ENCODE measurements around the gene SLFN14. TPM values are rescaled to one million over a fixed set of nuclear protein-coding genes. Genes with fewer than 3 reads are reported as not detected.

SLFN14 gene
- total and polyA plus RNA-seq, 7 donors, result 0.01 to 0.12 TPM; not detected in 5

DNA sequence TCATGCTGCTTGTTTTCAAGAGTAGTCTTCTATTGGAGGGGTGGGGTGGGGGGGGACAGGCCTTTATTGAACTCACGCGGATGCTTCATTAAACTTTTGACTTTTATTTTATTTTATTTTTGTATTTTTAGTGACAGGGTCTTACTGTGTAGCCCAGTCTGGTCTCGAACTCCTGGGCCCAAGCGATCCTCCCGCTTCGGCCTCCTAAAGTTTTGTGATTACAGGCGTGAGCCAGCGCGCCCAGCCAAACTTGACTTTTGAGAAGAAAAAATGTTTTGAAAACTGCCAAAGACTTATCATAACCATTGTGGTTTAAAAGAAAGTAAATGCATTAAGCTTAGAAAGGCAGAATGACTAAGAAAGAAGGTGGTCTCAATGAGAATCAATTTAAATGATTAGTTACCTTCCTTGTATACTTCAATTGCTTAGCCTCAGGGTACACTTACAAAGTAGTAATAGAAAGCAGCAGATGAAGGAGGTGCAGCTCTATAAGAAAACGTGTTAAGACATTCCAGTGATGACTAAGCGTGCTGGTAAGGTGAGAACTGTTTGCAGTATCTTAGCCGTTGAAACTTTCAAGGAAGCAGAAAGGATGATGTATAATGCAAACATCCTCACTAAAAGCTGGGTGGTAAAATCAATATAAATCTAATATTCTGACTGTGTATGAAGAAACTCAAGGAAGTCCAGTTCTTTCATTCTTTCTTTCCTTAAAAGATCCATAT is 27.7 kb upstream of the SLFN14 start:
- Histone ChIP-seq H3K9me3 (no peaks in the 10 kb centered on the region), H3K4me3 (peak overlapping the region; percentile 74), H3K27me3 (ENCODE audit: insufficient read depth in 3 of 3, low read length in 2 of 3) (no peaks in the 10 kb centered on the region), H3K4me1 (peaks cover 16% of the 10 kb centered on the region), H3K27ac (peak overlapping the region; percentile 93), H3K36me3 (ENCODE audit: insufficient read depth in 1 of 2, low read depth in 1 of 2) (no peaks in the 10 kb centered on the region)
- no peak for TF ChIP-seq CTCF (IDR thresholded peaks at IDR 0.05)
- 68 to 72% (median 71%) methylated on average over 12 of the region's 12 CpGs for WGBS, 3 donors
- ATAC-seq (peak in 3 of 4 donors; percentile 43 to 53 (median 51)), DNase-seq (no peak)
- intact Hi-C loops (cut with DNase I), result loop anchor here in 1 of 2 donors (5.0 kb wide), 1 partner anchor 224 kb away; no protein-coding TSS in a partner anchor

DNA sequence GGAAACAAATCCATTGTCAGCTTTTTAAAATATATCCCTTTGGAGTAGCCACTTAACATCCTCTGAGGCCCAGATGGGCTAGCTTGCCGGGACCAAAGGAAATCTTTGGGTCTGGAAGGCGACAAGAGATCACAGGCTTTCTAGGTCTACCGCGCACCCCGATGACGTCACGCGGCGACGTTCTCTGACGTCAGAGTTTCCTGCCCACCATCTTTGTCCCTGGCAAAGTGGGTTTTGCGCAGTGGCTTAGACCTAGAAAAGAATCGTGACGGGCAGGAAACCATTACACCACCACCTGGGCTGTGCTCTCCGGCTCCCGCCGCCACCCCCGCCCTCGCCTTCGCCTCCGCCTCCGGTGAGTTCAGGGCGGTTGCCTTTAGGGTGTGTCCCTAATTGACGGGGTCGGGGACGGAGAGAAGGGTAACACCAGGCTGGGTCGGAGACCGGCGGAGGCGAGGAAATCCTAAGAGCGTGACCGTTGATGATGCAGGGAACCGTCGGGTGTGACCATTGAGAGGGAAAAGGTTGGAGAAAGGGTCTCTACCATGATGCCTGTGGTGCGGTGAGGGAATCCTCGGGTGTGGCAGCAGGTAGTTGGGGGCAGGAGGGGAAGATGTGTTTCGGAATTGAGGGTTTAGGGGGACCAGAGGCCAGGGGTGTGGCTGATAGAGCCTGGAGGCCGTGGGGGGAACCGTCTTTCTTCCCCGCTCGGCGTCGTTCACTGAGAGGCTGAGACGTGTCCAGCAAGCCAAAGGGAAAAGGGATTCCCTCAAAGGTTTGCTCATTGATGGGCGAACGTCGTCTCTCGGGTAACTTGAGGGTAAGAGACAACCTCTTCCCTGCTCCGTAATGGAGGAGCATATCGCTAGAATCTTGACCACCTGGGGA is 26.7 kb upstream of the SLFN14 start, which contains the start of gene AP2B1:
AP2B1 (plus strand) TSS at position 249 of the 888 bp plus-strand sequence. CDS start 6,709 bp downstream, outside the sequence.
- 0 to 1% (median 0%) methylated on average over 49 to 50 of the region's 50 CpGs for WGBS, 3 donors
- DNase-seq (peak; percentile 91 to 96), ATAC-seq (peak; percentile 95 to 97 (median 96))
- intact Hi-C loops (cut with DNase I), result loop anchor here in 1 of 2 donors (1.0 to 5.0 kb wide), 2 partner anchors 9 to 225 kb away; partner anchors contain the start of gene PEX12
- Histone ChIP-seq H3K27ac (peak within 1 kb of the TSS; percentile 93), H3K27me3 (ENCODE audit: insufficient read depth in 3 of 3, low read length in 2 of 3) (no peaks in the 10 kb centered on the region), H3K9me3 (no peaks in the 10 kb centered on the region), H3K4me3 (peak within 1 kb of the TSS; percentile 74), H3K36me3 (ENCODE audit: insufficient read depth in 1 of 2, low read depth in 1 of 2) (no peaks in the 10 kb centered on the region), H3K4me1 (peaks cover 16% of the 10 kb centered on the region)
- TF ChIP-seq CTCF (IDR thresholded peaks at IDR 0.05), result no peak

DNA sequence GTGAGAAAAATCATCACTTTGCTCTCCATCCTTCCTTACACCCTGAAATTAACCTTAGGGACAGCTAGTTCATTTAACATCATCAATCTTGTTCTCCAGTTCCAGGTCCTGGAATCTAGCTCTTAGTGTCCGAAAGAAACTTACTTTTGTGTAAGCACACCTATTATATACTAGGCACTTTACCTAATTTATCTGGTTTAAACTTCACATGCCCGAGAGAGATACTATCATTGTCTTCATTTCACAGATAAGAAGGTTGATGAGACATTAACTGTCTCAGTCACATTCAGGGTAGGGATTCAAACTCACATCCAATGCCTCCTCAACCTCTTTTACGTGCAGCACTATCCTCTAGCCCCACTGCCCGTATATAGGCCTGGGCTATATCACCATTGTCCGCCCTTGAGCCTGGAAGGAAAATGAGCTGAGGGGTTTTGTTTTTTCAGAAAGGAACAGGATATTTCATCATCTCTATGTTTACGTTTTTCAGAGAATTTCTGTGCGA is 26.0 kb upstream of the SLFN14 start:
- no peaks in the 10 kb centered on the region for H3K27me3 ChIP-seq (ENCODE audit: insufficient read depth in 3 of 3, low read length in 2 of 3)
- peaks cover 16% of the 10 kb centered on the region for H3K4me1 ChIP-seq
- peak in 3 of 4 donors; percentile 3 to 40 (median 18) for ATAC-seq
- H3K27ac ChIP-seq, result peak overlapping the region; percentile 93
- H3K36me3 ChIP-seq (ENCODE audit: insufficient read depth in 1 of 2, low read depth in 1 of 2), result no peaks in the 10 kb centered on the region
- intact Hi-C loops (cut with DNase I), result loop anchor here in 1 of 2 donors (1.0 to 5.0 kb wide), 2 partner anchors 8 to 226 kb away; partner anchors contain the start of gene PEX12
- peak overlapping the region; percentile 74 for H3K4me3 ChIP-seq
- no peak for TF ChIP-seq CTCF (IDR thresholded peaks at IDR 0.05)
- DNase-seq, result no peak
- 32 to 37% (median 35%) methylated on average over 7 of the region's 7 CpGs for WGBS, 3 donors
- no peaks in the 10 kb centered on the region for H3K9me3 ChIP-seq

GRCh38 chr17:35584061-35584460 is 23.4 kb upstream of the SLFN14 start:
- no peak for DNase-seq
- ATAC-seq, result no peak
- WGBS, 3 donors, result 82 to 100% (median 88%) methylated on average over 1 of the region's 1 CpG
- intact Hi-C loops (cut with DNase I), result no loop called here
- Histone ChIP-seq H3K36me3 (ENCODE audit: insufficient read depth in 1 of 2, low read depth in 1 of 2) (no peaks in the 10 kb centered on the region), H3K27ac (no peak overlapping the region), H3K27me3 (ENCODE audit: insufficient read depth in 3 of 3, low read length in 2 of 3) (no peaks in the 10 kb centered on the region), H3K4me1 (peaks cover 19% of the 10 kb centered on the region), H3K4me3 (no peak overlapping the region), H3K9me3 (no peaks in the 10 kb centered on the region)
- no peak for TF ChIP-seq CTCF (IDR thresholded peaks at IDR 0.05)
